A673 (cell line): ENCODE data around the gene EIF3I. TPM values are rescaled to one million over a fixed set of nuclear protein-coding genes. Genes with fewer than 3 reads are reported as not detected.
"Not testable (repeated sequence)": the region's sequence is repeated elsewhere in the genome, so short reads cannot be mapped to it uniquely, and the experiment has no call there.

Experiments used
- BruUV-seq: library from RNA; stranded (reverse); fragments of 400-500 nt; replicated peaks from 2 replicates; lab custom pipeline; 2021; lab: Mats Ljungman, UMichigan
- CTCF ChIA-PET: fragments of 300-600 bp; sonication (Branson Sonifier 250); formaldehyde crosslinking; loops from one replicate; lab custom pipeline; 2022; ENCODE audit warnings: antibody characterized with exemption; lab: Charles Lee
- POLR2A ChIA-PET: fragments of 300-600 bp; sonication (Branson Sonifier 250); formaldehyde crosslinking; loops from one replicate; lab custom pipeline; 2022; ENCODE audit warnings: antibody characterized with exemption; ENCODE audit not compliant: low non-redundant PET; lab: Charles Lee
- DNase-seq: peaks from one replicate; pipeline ENCODE4 v3.0.0-alpha.2; 2015; ENCODE audit warnings: low spot score
- H3K27ac ChIP-seq: fragments of 200-600 bp; sonication (generic); 2 replicates; pipeline ENCODE4 v1.5.1; 2016; ENCODE audit warnings: mixed run types, low read depth, mild to moderate bottlenecking, mixed read lengths, antibody characterized with exemption, low read length; ENCODE audit not compliant: poor library complexity, severe bottlenecking
- H3K27me3 ChIP-seq: fragments of 200-600 bp; sonication (generic); replicated peaks from 2 replicates; pipeline ENCODE4 v1.6.1; 2017; ENCODE audit warnings: mixed run types, low read depth, mild to moderate bottlenecking, mixed read lengths, antibody characterized with exemption, low read length; ENCODE audit not compliant: insufficient read depth, poor library complexity
- H3K36me3 ChIP-seq: fragments of 200-600 bp; sonication (generic); 2 replicates; pipeline ENCODE4 v1.6.1; 2016; ENCODE audit warnings: mixed run types, mild to moderate bottlenecking, mixed read lengths, antibody characterized with exemption, low read length; ENCODE audit not compliant: insufficient read depth, poor library complexity, severe bottlenecking
- H3K4me1 ChIP-seq: fragments of 200-600 bp; sonication (generic); 2 replicates; pipeline ENCODE4 v1.6.1; 2017; ENCODE audit warnings: mixed run types, mild to moderate bottlenecking, mixed read lengths, antibody characterized with exemption, low read length; ENCODE audit not compliant: insufficient read depth, poor library complexity, severe bottlenecking
- H3K4me3 ChIP-seq: fragments of 200-600 bp; sonication (generic); 2 replicates; pipeline ENCODE4 v1.5.1; 2016; ENCODE audit warnings: low read depth, mixed run types, mild to moderate bottlenecking, mixed read lengths, low read length; ENCODE audit not compliant: poor library complexity, severe bottlenecking
- H3K9me3 ChIP-seq: fragments of 200-600 bp; sonication (generic); 2 replicates; pipeline ENCODE4 v1.6.1; 2016; ENCODE audit warnings: mixed run types, low read depth, mild to moderate bottlenecking, mixed read lengths, antibody characterized with exemption, low read length; ENCODE audit not compliant: poor library complexity, severe bottlenecking
- EZH2 ChIP-seq: fragments of 200-600 bp; sonication (generic); IDR thresholded peaks from 2 replicates; pipeline ENCODE4 v1.6.1; 2017; ENCODE audit warnings: borderline replicate concordance, low read depth, mild to moderate bottlenecking, mixed read lengths, antibody characterized with exemption, low read length; ENCODE audit not compliant: poor library complexity, severe bottlenecking
- intact Hi-C: fragments of 100-400 bp; cut with micrococcal nuclease; formaldehyde crosslinking; loops from one replicate; pipeline ENCODE4 v1.10.0; 2022; ENCODE audit not compliant: unreplicated experiment
- total RNA-seq: library from RNA; stranded (reverse); gene quantifications from 2 replicates; pipeline ENCODE4 v1.2.3, GENCODE V29; 2021
- TF ChIP-seq, protein P1 (sequence below): fragments of 300-800, 200-600 bp; sonication (generic); conservative IDR thresholded peaks from 2 replicates; pipeline ENCODE4 v1.5.1; 2017; ENCODE audit warnings: low read depth, mild to moderate bottlenecking, antibody characterized with exemption, low read length, moderate library complexity, mixed read lengths

Gene EIF3I
- total RNA-seq, 1 experiment from 2014 or later: 298 TPM

DNA sequence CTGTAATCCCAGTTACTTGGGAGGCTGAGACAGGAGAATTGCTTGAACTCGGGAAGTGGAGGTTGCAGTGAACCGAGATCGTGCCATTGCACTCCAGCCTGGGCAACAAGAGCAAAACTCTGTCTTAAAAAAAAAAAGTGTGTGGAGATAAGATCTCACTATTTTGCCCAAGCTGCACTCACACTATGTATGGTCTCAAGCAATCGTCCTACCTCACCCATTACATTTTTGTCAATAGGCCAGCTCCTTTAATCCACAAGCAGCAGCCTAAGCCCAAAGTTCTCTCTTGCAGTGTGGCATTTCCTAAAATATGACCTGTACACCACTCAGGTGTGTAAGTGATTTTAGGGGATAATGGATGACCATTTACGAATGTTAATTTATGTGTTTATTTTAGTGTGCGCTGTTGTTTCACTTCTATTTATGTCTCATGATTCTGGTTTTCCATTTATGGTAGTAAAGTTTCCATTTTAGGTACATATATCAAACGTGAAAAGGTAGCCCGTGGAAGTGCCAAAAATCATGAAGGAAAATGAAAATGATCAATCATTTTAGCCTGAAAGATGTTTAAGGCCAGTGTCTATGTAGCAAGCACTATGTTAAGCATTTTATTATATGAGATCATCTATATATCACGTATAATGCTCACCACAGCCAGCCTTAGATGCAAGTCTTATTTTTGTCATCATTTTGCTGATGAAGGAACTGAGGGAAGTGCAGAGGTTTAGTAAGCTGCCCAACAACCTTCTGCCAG lies 34.4 kb downstream of the EIF3I start:
- BruUV-seq: no TSS peak
- no peak overlapping the region for H3K4me3 ChIP-seq
- H3K9me3 ChIP-seq: no peaks in the 10 kb centered on the region
- DNase-seq: no peak
- H3K27ac ChIP-seq: no peak overlapping the region
- no peaks in the 10 kb centered on the region for H3K36me3 ChIP-seq
- TF ChIP-seq EZH2: no peak
- TF ChIP-seq, protein P1, sequence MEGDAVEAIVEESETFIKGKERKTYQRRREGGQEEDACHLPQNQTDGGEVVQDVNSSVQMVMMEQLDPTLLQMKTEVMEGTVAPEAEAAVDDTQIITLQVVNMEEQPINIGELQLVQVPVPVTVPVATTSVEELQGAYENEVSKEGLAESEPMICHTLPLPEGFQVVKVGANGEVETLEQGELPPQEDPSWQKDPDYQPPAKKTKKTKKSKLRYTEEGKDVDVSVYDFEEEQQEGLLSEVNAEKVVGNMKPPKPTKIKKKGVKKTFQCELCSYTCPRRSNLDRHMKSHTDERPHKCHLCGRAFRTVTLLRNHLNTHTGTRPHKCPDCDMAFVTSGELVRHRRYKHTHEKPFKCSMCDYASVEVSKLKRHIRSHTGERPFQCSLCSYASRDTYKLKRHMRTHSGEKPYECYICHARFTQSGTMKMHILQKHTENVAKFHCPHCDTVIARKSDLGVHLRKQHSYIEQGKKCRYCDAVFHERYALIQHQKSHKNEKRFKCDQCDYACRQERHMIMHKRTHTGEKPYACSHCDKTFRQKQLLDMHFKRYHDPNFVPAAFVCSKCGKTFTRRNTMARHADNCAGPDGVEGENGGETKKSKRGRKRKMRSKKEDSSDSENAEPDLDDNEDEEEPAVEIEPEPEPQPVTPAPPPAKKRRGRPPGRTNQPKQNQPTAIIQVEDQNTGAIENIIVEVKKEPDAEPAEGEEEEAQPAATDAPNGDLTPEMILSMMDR: no peak
- ChIA-PET POLR2A (no interaction called here), CTCF (no interaction called here)
- no peaks in the 10 kb centered on the region for H3K4me1 ChIP-seq
- intact Hi-C loops: no loop called here
- no peaks in the 10 kb centered on the region for H3K27me3 ChIP-seq

DNA sequence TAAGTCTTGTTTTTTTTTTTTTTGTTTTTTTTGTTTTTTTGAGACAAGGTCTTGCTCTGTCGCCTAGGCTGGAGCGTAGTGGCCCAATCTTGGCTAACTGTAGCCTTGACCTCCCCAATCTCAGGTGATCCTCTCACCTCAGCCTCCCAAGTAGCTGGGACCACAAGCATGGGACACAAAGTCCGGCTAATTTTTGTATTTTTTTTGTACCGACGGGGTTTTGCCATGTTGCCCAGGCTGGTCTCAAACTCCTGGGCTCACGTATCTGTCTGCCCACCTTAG lies 35.0 kb downstream of the EIF3I start:
- Histone ChIP-seq H3K36me3 (no peaks in the 10 kb centered on the region), H3K27ac (no peak overlapping the region), H3K4me1 (no peaks in the 10 kb centered on the region), H3K27me3 (no peaks in the 10 kb centered on the region), H3K4me3 (no peak overlapping the region), H3K9me3 (no peaks in the 10 kb centered on the region)
- ChIA-PET CTCF (no interaction called here), POLR2A (no interaction called here)
- BruUV-seq: no TSS peak
- intact Hi-C loops: no loop called here
- no peak for DNase-seq
- TF ChIP-seq EZH2: no peak
- TF ChIP-seq, protein P1: no peak

DNA sequence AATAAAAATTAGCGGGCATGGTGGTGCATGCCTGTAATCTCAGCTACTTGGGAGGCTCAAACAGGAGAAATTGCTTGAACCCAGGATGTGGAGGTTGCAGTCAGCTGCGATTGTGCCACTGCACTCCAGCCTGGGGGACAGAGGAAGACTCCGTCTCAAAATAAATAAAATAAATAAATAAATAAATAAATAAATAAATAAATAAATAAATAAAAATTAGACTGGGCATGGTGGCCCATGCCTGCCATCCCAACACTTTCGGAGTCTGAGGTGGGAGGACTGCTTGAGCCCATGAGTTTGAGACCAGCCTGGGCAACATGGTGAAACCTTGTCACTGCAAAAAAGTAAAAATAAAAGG lies 41.0 kb downstream of the EIF3I start:
- H3K36me3 ChIP-seq, CTCF ChIA-PET, H3K4me3 ChIP-seq, H3K9me3 ChIP-seq, POLR2A ChIA-PET, intact Hi-C loops, H3K4me1 ChIP-seq, H3K27ac ChIP-seq, BruUV-seq, DNase-seq, H3K27me3 ChIP-seq: not testable (repeated sequence)

DNA sequence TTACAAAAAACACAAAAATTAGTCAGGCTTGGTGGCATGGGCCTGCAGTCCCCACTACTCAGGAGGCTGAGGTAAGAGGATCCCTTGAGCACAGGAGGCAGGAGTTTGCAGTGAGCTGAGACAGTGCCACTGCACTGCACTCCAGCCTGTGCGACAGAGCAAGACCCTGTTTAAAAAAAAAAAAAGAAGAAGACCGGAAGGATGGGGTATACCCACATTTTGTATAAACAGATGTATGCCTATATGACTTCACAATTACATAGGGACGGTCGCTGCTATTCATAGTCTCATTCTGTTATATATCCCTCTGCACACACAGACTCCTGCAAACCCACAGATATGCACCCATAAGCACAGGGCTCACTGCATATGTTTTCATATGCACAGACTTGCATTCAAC lies 41.5 kb downstream of the EIF3I start:
- H3K27ac ChIP-seq: no peak overlapping the region
- H3K27me3 ChIP-seq: no peaks in the 10 kb centered on the region
- POLR2A ChIA-PET: no interaction called here
- DNase-seq: no peak
- BruUV-seq: no TSS peak
- H3K9me3 ChIP-seq: no peaks in the 10 kb centered on the region
- CTCF ChIA-PET: no interaction called here
- no peaks in the 10 kb centered on the region for H3K36me3 ChIP-seq
- TF ChIP-seq, protein P1: no peak
- TF ChIP-seq EZH2: no peak
- intact Hi-C loops: no loop called here
- H3K4me1 ChIP-seq: no peaks in the 10 kb centered on the region
- H3K4me3 ChIP-seq: no peak overlapping the region
